Measurements from ENCODE around the gene ZDHHC14. TPM values are rescaled to one million over a fixed set of nuclear protein-coding genes. Genes with fewer than 3 reads are reported as not detected.

ZDHHC14 gene
- total RNA-seq (1 to 10 TPM; 1.3 to 1.6 TPM), total RNA-seq (0.88 to 8.2 (median 3.4) reads per million in 172 experiments)
- polyA plus RNA-seq (2013, experiment 1 of 2): 2.5 TPM
- 2.6 TPM for polyA plus RNA-seq (2013, experiment 2 of 2)

DNA sequence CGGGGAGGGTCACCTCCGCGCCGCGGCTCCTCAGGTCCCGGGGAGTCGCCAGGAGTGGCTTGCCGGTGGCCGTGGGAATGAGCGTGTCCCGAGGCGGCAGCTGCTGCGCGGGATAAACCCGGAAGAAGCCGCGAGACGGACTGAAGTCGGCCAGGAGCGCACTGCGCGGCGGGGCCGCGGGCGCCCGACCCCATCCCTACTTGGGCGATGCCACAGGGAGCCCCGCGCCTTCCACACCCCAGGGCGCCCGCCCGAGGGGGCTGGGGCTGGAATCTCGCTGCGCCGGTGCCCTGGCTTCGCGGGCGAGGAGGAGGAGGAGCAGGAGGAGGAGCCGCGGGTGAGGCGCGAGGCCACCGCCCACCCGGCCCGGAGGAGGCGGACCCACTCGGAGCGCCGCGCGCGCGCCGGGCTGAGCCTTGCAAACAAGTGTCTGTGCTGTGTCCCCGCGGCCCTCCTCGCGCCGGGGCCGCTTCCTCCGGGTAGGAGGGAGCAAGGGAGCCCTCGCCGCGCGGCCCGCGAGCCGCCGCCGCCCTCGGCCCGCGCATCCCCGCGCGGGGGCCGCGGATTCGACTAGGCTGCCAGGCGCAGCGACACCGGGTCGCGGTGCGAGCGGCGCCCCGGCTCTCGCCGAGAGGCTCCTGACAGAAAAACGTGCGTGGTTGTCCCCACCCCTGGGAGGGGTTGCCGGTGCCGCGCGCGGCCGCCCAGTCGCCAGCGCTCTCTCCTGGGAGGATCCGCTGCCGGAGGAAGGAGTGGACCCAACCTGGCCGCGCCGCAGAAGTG, at the start of gene ZDHHC14:
TSS of gene ZDHHC14 (plus strand) at position 412 of the 783 bp plus-strand sequence.
- Histone ChIP-seq H3K4me3 (ENCODE audit: low read length) (peak within 1 kb of the TSS; percentile 95), H3K27ac (ENCODE audit: low read depth in 1 of 2, low read length in 2 of 2) (peak within 1 kb of the TSS; percentile 73 to 75), H3K36me3 (ENCODE audit: insufficient read depth, low read length) (no peaks in the 10 kb centered on the region), H3K27me3 (ENCODE audit: control insufficient read depth in 1 of 2, insufficient read depth in 2 of 2, low read length in 2 of 2) (no peaks in the 10 kb centered on the region), H3K4me1 (ENCODE audit: insufficient read depth, low read length) (peaks cover 15% of the 10 kb centered on the region), H3K9me3 (ENCODE audit: control insufficient read depth in 1 of 2, insufficient read depth in 1 of 2, low read length in 2 of 2) (no peaks in the 10 kb centered on the region)
- TF ChIP-seq, protein P1, sequence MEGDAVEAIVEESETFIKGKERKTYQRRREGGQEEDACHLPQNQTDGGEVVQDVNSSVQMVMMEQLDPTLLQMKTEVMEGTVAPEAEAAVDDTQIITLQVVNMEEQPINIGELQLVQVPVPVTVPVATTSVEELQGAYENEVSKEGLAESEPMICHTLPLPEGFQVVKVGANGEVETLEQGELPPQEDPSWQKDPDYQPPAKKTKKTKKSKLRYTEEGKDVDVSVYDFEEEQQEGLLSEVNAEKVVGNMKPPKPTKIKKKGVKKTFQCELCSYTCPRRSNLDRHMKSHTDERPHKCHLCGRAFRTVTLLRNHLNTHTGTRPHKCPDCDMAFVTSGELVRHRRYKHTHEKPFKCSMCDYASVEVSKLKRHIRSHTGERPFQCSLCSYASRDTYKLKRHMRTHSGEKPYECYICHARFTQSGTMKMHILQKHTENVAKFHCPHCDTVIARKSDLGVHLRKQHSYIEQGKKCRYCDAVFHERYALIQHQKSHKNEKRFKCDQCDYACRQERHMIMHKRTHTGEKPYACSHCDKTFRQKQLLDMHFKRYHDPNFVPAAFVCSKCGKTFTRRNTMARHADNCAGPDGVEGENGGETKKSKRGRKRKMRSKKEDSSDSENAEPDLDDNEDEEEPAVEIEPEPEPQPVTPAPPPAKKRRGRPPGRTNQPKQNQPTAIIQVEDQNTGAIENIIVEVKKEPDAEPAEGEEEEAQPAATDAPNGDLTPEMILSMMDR (IDR thresholded peaks at IDR 0.05): no peak
- Mint-ChIP-seq H3K36me3 (ENCODE audit: low read depth) (peaks cover 5% of the 10 kb centered on the region), H3K4me1 (ENCODE audit: low read depth) (peaks cover 13% of the 10 kb centered on the region), H3K9me3 (no peaks in the 10 kb centered on the region), H3K27ac (peak within 1 kb of the TSS; percentile 84), H3K27me3 (no peaks in the 10 kb centered on the region), H3K4me3 (peak within 1 kb of the TSS; percentile 89)
- ChIA-PET POLR2A (interaction anchor here (1.0 to 2.5 kb wide), 7 partner anchors 11 to 360 kb away, joined by 3 to 38 read pairs (median 8); partner anchors contain the start of gene TMEM242), CTCF (no interaction called here)
- intact Hi-C loops (cut with DNase I, micrococcal nuclease): loop anchor here (2.0 to 10.0 kb wide), 6 partner anchors 58 to 786 kb away; partner anchors contain the start of genes GTF2H5 (in 1 of the 2), SERAC1 (in 1 of the 2) and TMEM242 (in 1 of the 2)
- ATAC-seq (ENCODE audit: poor library complexity) (peak; percentile 78), DNase-seq (peak; percentile 76 to 93 (median 88))

DNA sequence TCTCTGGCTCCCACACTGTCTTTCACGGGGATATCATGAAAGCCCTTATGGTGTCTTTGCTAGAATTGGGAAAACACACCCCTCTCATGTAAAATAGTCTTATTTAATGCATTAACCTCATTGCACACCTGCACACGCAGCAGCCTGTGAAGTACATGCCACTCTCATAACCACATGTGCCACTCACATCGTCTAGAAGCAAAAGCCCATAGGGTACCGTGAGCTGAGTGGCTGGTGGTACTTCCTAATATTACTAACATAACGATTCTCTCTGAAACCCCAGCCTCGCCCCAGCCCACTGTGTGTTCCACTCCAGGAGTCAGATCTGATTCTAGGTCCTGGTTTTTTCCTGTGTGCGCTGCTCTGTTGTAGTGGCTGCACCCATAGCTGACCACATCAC, 48.2 kb upstream of the ZDHHC14 start:
- H3K4me3 ChIP-seq (ENCODE audit: low read length): no peak overlapping the region
- Mint-ChIP-seq H3K9me3 (no peaks in the 10 kb centered on the region), H3K36me3 (ENCODE audit: low read depth) (no peaks in the 10 kb centered on the region), H3K4me1 (ENCODE audit: low read depth) (no peaks in the 10 kb centered on the region), H3K27ac (no peak overlapping the region), H3K27me3 (peaks cover 59% of the 10 kb centered on the region), H3K4me3 (no peak overlapping the region)
- peaks cover 4 to 14% of the 10 kb centered on the region in 2 experiments for H3K27me3 ChIP-seq (ENCODE audit: control insufficient read depth in 1 of 2, insufficient read depth in 2 of 2, low read length in 2 of 2)
- no peak overlapping the region for H3K27ac ChIP-seq (ENCODE audit: low read depth in 1 of 2, low read length in 2 of 2)
- TF ChIP-seq, protein P1 (IDR thresholded peaks at IDR 0.05): no peak
- H3K36me3 ChIP-seq (ENCODE audit: insufficient read depth, low read length): no peaks in the 10 kb centered on the region
- DNase-seq (no peak), ATAC-seq (ENCODE audit: poor library complexity) (no peak)
- ChIA-PET POLR2A (no interaction called here), CTCF (interaction anchor here (1.8 kb wide), 1 partner anchor 18 kb away, joined by 3 read pairs; no protein-coding TSS in a partner anchor)
- H3K4me1 ChIP-seq (ENCODE audit: insufficient read depth, low read length): no peaks in the 10 kb centered on the region
- no peaks in the 10 kb centered on the region for H3K9me3 ChIP-seq (ENCODE audit: control insufficient read depth in 1 of 2, insufficient read depth in 1 of 2, low read length in 2 of 2)
- intact Hi-C loops (cut with DNase I, micrococcal nuclease): no loop called here

GRCh38 chr6:157333537-157333936, 47.5 kb upstream of the ZDHHC14 start:
- no peaks in the 10 kb centered on the region for H3K9me3 ChIP-seq (ENCODE audit: control insufficient read depth in 1 of 2, insufficient read depth in 1 of 2, low read length in 2 of 2)
- Mint-ChIP-seq H3K36me3 (ENCODE audit: low read depth) (no peaks in the 10 kb centered on the region), H3K4me3 (no peak overlapping the region), H3K4me1 (ENCODE audit: low read depth) (no peaks in the 10 kb centered on the region), H3K27me3 (peaks cover 56% of the 10 kb centered on the region), H3K9me3 (no peaks in the 10 kb centered on the region), H3K27ac (no peak overlapping the region)
- no peaks in the 10 kb centered on the region for H3K4me1 ChIP-seq (ENCODE audit: insufficient read depth, low read length)
- H3K27me3 ChIP-seq (ENCODE audit: control insufficient read depth in 1 of 2, insufficient read depth in 2 of 2, low read length in 2 of 2): peaks cover 6 to 19% of the 10 kb centered on the region in 2 experiments
- H3K4me3 ChIP-seq (ENCODE audit: low read length): no peak overlapping the region
- ChIA-PET POLR2A (no interaction called here), CTCF (interaction anchor here (0.8 to 1.8 kb wide), 2 partner anchors 9 to 17 kb away, joined by 3 read pairs; no protein-coding TSS in a partner anchor)
- H3K36me3 ChIP-seq (ENCODE audit: insufficient read depth, low read length): no peaks in the 10 kb centered on the region
- TF ChIP-seq, protein P1 (IDR thresholded peaks at IDR 0.05): no peak
- DNase-seq: no peak
- no peak for ATAC-seq (ENCODE audit: poor library complexity)
- H3K27ac ChIP-seq (ENCODE audit: low read depth in 1 of 2, low read length in 2 of 2): no peak overlapping the region
- intact Hi-C loops (cut with DNase I, micrococcal nuclease): no loop called here
